CD14-positive monocyte (primary cell): Measurements from ENCODE around the gene DISP2. TPM values are rescaled to one million over a fixed set of nuclear protein-coding genes. Genes with fewer than 3 reads are reported as not detected.

Experiments used
- DNase-seq, 3 donors: peaks; one replicate each; pipeline ENCODE4 v3.0.0-alpha.2; 2011 to 2022
- H2AFZ ChIP-seq: 2 replicates; pipeline ENCODE4 v1.6.0; 2012; ENCODE audit warnings: mild to moderate bottlenecking, low read depth, low read length, inconsistent platforms; ENCODE audit not compliant: insufficient read depth, poor library complexity, severe bottlenecking
- H3K27ac ChIP-seq, 2 donors: 1 replicate in 1 of 2; 2 replicates in 1 of 2; pipeline ENCODE4 v1.5.1; 2012 to 2013; ENCODE audit warnings: low read length in 2 of 2, control low read depth in 1 of 2, inconsistent platforms in 1 of 2, low read depth in 1 of 2, mild to moderate bottlenecking in 1 of 2
- H3K27me3 ChIP-seq, 2 donors: one replicate each; pipeline versions ENCODE4 v1.6.0 to v1.6.1; 2011 to 2013; ENCODE audit warnings: low read length in 2 of 2; ENCODE audit not compliant: control insufficient read depth in 2 of 2, insufficient read depth in 2 of 2
- H3K36me3 ChIP-seq, 2 donors: replicated peaks in 1 of 2; 1 replicate in 1 of 2; 2 replicates in 1 of 2; pipeline versions ENCODE4 v1.5.1 to v1.6.1; 2012 to 2013; ENCODE audit warnings: low read length in 2 of 2, control low read depth in 1 of 2, inconsistent platforms in 1 of 2, mild to moderate bottlenecking in 1 of 2; ENCODE audit not compliant: insufficient read depth in 2 of 2, control insufficient read depth in 1 of 2
- H3K4me1 ChIP-seq, 2 donors: 1 replicate in 1 of 2; 2 replicates in 1 of 2; pipeline versions ENCODE4 v1.5.1 to v1.6.1; 2012 to 2013; ENCODE audit warnings: low read length in 2 of 2, control low read depth in 1 of 2, inconsistent platforms in 1 of 2, mild to moderate bottlenecking in 1 of 2, moderate library complexity in 1 of 2; ENCODE audit not compliant: insufficient read depth in 2 of 2, control insufficient read depth in 1 of 2
- H3K4me2 ChIP-seq: replicated peaks from 2 replicates; pipeline ENCODE3; 2012; ENCODE audit warnings: low read length, moderate library complexity, mild to moderate bottlenecking; ENCODE audit not compliant: poor library complexity, severe bottlenecking; ENCODE audit errors: extremely low read depth
- H3K4me3 ChIP-seq, 3 experiments: fragments of 200-600 bp in 1 of 3; sonication (generic) in 1 of 3; replicated peaks in 1 of 3; 1 replicate in 2 of 3; 2 replicates in 1 of 3; pipeline ENCODE4 v1.5.1; 2011 to 2013; ENCODE audit warnings: low read length in 3 of 3, mild to moderate bottlenecking in 3 of 3, control low read depth in 2 of 3, low read depth in 2 of 3, inconsistent platforms in 1 of 3, moderate library complexity in 1 of 3
- H3K79me2 ChIP-seq: 2 replicates; pipeline ENCODE4 v1.6.0; 2012; ENCODE audit warnings: mild to moderate bottlenecking, control low read depth, inconsistent platforms, low read length, moderate library complexity; ENCODE audit not compliant: insufficient read depth
- H3K9ac ChIP-seq: 2 replicates; pipeline ENCODE4 v1.6.0; 2017; ENCODE audit warnings: low read length, mild to moderate bottlenecking; ENCODE audit not compliant: insufficient read depth, poor library complexity, severe bottlenecking
- H3K9me3 ChIP-seq, 2 donors: replicated peaks in 1 of 2; 1 replicate in 1 of 2; 2 replicates in 1 of 2; pipeline versions ENCODE4 v1.5.1 to v1.6.1; 2012 to 2013; ENCODE audit warnings: low read length in 2 of 2, control low read depth in 1 of 2; ENCODE audit not compliant: control insufficient read depth in 1 of 2, insufficient read depth in 1 of 2
- H4K20me1 ChIP-seq: 2 replicates; pipeline ENCODE4 v1.6.0; 2012; ENCODE audit warnings: mild to moderate bottlenecking, low read length, control low read depth, moderate library complexity; ENCODE audit not compliant: insufficient read depth
- H3K27ac Mint-ChIP-seq, 7 donors: one replicate each; pipeline ENCODE4 v1.8.0; 2020; ENCODE audit warnings: mild to moderate bottlenecking in 7 of 7, mixed read lengths in 7 of 7, moderate library complexity in 6 of 7, inconsistent platforms in 2 of 7
- H3K27me3 Mint-ChIP-seq, 3 donors: one replicate each; pipeline ENCODE4 v1.8.0; 2021 to 2022; ENCODE audit warnings: low read depth in 3 of 3, mild to moderate bottlenecking in 3 of 3, mixed read lengths in 3 of 3, moderate library complexity in 3 of 3, inconsistent platforms in 1 of 3
- H3K36me3 Mint-ChIP-seq, 2 donors: one replicate each; pipeline ENCODE4 v1.8.0; 2020; ENCODE audit warnings: mixed read lengths in 2 of 2, inconsistent platforms in 1 of 2, mild to moderate bottlenecking in 1 of 2
- H3K4me1 Mint-ChIP-seq: one replicate; pipeline ENCODE4 v1.8.0; 2020; ENCODE audit warnings: mild to moderate bottlenecking, mixed read lengths
- H3K4me3 Mint-ChIP-seq, 2 donors: one replicate each; pipeline ENCODE4 v1.8.0; 2020; ENCODE audit warnings: mild to moderate bottlenecking in 2 of 2, mixed read lengths in 2 of 2, moderate library complexity in 1 of 2
- H3K9me3 Mint-ChIP-seq, 7 donors: one replicate each; pipeline ENCODE4 v1.8.0; 2020 to 2022; ENCODE audit warnings: mixed read lengths in 7 of 7, mild to moderate bottlenecking in 6 of 7, moderate library complexity in 6 of 7, inconsistent platforms in 2 of 7
- CTCF ChIP-seq: fragments of 200-600 bp; IDR thresholded peaks from one replicate; pipeline ENCODE4 v1.8.0; 2022; ENCODE audit warnings: antibody characterized with exemption, mild to moderate bottlenecking
- WGBS: methylation state at CpG from one replicate; pipeline ENCODE4 v1.1.5; 2013; ENCODE audit warnings: missing lambda C conversion rate; ENCODE audit not compliant: insufficient coverage; 5-methylcytosine and 5-hydroxymethylcytosine counted together
- intact Hi-C, 2 donors: fragments of 100-400 bp; cut with micrococcal nuclease; formaldehyde crosslinking; loops; one replicate each; pipeline versions ENCODE4 v1.15.0 to v1.15.1; 2023
- polyA plus RNA-seq, 3 donors: library from polyadenylated mRNA; depleted of rRNA in 1 of 3; unstranded in 2 of 3; stranded (reverse) in 1 of 3; fragments of 300-500 nt in 2 of 3; fragments of >200 nt in 1 of 3; fragmentation: Illumina TruSeq in 2 of 3; gene quantifications; 1 replicate in 2 of 3; 2 replicates in 1 of 3; pipeline ENCODE4 v1.2.3, GENCODE V29; 2012 to 2021

DISP2 gene
- polyA plus RNA-seq, 3 donors = 0.01 TPM; not detected in 1

- peak; percentile 81 to 88 (median 82) for DNase-seq
- Mint-ChIP-seq H3K27ac (peak within 1 kb of the TSS; percentile 26 to 74 (median 68)), H3K27me3 (peaks cover 0 to 5% (median 2%) of the 10 kb centered on the region in 3 donors), H3K9me3 (peaks cover 0 to 3% (median 0%) of the 10 kb centered on the region in 7 donors), H3K36me3 (peaks cover 25 to 26% of the 10 kb centered on the region in 2 donors), H3K4me3 (peak within 1 kb of the TSS; percentile 92 to 93), H3K4me1 (peaks cover 48% of the 10 kb centered on the region)
- peaks cover 34% of the 10 kb centered on the region for H3K79me2 ChIP-seq
- TF ChIP-seq CTCF = peak; percentile 69
- H3K9ac ChIP-seq = peak within 1 kb of the TSS; percentile 69
- peak within 1 kb of the TSS; percentile 63 to 82 (median 68) for H3K4me3 ChIP-seq
- intact Hi-C loops = no loop called here
- 0% methylated on average over 103 of the region's 103 CpGs for WGBS
- H3K4me2 ChIP-seq = peak within 1 kb of the TSS; percentile 93
- no peaks in the 10 kb centered on the region for H3K27me3 ChIP-seq
- peaks cover 3% of the 10 kb centered on the region for H4K20me1 ChIP-seq
- peaks cover 0 to 19% of the 10 kb centered on the region in 2 donors for H3K36me3 ChIP-seq
- peak within 1 kb of the TSS; percentile 55 for H2AFZ ChIP-seq
- peaks cover 30 to 52% of the 10 kb centered on the region in 2 donors for H3K4me1 ChIP-seq
- H3K27ac ChIP-seq = peak within 1 kb of the TSS; percentile 18 to 72
- H3K9me3 ChIP-seq = no peaks in the 10 kb centered on the region
These were observed 34.6 kb upstream of the DISP2 start, which contains the start of gene INAFM2 for GRCh38 chr15:40323239-40323952. Gene INAFM2 (plus strand): TSS chr15:40323692. CDS start chr15:40324056, 364 bp downstream.

GRCh38 chr15:40323953-40324937 lies 33.8 kb upstream of the DISP2 start:
- Mint-ChIP-seq H3K4me1 (peaks cover 55% of the 10 kb centered on the region), H3K36me3 (peaks cover 34% of the 10 kb centered on the region in 2 donors), H3K27ac (peak overlapping the region in 4 of 7 donors; percentile 68 to 85 (median 74)), H3K4me3 (peak overlapping the region; percentile 92 to 93), H3K9me3 (peaks cover 0 to 3% (median 0%) of the 10 kb centered on the region in 7 donors), H3K27me3 (peaks cover 0 to 5% (median 2%) of the 10 kb centered on the region in 3 donors)
- H3K27me3 ChIP-seq = no peaks in the 10 kb centered on the region
- no peak for TF ChIP-seq CTCF
- peaks cover 34% of the 10 kb centered on the region for H3K79me2 ChIP-seq
- intact Hi-C loops = loop anchor here in 1 of 2 donors (2.0 kb wide), 1 partner anchor 15 kb away; no protein-coding TSS in a partner anchor
- H3K9ac ChIP-seq = peak overlapping the region; percentile 69
- H3K4me3 ChIP-seq = peak overlapping the region; percentile 63 to 82 (median 68)
- peaks cover 3% of the 10 kb centered on the region for H4K20me1 ChIP-seq
- peak overlapping the region in 1 of 2 donors; percentile 72 for H3K27ac ChIP-seq
- peak in 1 of 3 donors; percentile 19 for DNase-seq
- peak overlapping the region; percentile 93 for H3K4me2 ChIP-seq
- peaks cover 3 to 27% of the 10 kb centered on the region in 2 donors for H3K36me3 ChIP-seq
- no peaks in the 10 kb centered on the region for H3K9me3 ChIP-seq
- H2AFZ ChIP-seq = peak overlapping the region; percentile 54
- peaks cover 30 to 52% of the 10 kb centered on the region in 2 donors for H3K4me1 ChIP-seq
- WGBS = under 1% methylated on average over 90 of the region's 101 CpGs
